ENCODE measurements around the gene NFE2L1.
A peak's percentile ranks its signal among the peaks of the same experiment; 100 is the strongest.
"Not testable (repeated sequence)": the region's sequence is repeated elsewhere in the genome, so short reads cannot be mapped to it uniquely, and the experiment has no call there.

NFE2L1 gene, protein sequence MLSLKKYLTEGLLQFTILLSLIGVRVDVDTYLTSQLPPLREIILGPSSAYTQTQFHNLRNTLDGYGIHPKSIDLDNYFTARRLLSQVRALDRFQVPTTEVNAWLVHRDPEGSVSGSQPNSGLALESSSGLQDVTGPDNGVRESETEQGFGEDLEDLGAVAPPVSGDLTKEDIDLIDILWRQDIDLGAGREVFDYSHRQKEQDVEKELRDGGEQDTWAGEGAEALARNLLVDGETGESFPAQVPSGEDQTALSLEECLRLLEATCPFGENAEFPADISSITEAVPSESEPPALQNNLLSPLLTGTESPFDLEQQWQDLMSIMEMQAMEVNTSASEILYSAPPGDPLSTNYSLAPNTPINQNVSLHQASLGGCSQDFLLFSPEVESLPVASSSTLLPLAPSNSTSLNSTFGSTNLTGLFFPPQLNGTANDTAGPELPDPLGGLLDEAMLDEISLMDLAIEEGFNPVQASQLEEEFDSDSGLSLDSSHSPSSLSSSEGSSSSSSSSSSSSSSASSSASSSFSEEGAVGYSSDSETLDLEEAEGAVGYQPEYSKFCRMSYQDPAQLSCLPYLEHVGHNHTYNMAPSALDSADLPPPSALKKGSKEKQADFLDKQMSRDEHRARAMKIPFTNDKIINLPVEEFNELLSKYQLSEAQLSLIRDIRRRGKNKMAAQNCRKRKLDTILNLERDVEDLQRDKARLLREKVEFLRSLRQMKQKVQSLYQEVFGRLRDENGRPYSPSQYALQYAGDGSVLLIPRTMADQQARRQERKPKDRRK

DNA sequence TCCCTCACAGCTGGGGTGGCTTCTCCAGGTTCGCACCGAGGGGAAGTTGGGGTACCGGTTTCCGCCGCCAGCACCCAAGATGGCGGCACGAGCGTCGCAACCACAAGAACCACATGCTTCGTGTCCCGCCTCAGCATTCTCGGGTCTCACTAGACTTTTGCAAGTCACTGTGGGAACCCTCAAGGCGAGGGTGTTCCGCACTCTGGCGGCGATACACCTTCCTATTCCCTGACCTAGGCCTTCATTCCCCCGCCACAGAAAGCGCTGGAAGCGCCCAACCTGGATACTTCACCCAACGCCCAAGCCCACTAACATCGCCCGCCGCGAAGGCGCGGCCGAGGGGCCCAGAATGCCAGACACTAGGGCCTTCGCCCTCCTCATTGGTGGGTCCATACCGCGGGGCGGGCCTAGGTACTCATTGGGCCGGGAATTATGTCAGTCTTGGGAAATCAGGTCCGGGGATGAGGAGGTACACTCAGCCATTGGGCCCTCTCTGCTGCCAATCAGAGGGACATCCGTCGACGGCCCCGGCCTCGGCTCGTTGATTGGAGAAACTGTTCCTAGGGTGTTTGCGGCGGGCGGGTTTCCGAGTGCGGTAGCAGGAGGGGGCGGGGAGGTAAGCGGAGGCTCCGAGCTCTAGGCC lies at the start of gene NFE2L1:
Gene NFE2L1, plus strand, starts transcription at position 619 of the 643 bp plus-strand sequence. CDS start 2,760 bp downstream, outside the sequence.
- DNase-seq: peak; percentile 99

DNA sequence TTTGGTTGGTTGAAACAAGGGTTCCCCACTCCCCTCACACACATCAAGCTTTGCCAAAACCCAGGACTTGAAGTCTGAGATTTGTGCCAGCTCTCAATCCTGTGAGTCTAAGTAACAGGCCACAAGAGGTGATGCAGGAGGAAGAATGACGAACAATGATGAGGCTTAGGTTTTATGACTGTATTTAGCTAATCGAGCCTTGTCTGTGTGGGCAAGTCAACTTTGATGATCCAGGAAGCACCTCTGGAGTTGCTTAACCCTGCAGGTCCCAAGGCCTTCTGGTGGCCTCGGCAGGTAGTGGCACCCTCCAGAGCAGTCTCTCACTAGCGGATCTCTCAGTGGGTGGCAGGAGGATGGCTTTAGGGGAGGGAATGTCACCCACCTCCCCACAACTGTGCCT lies 48.6 kb upstream of the NFE2L1 start:
- no peak for DNase-seq

DNA sequence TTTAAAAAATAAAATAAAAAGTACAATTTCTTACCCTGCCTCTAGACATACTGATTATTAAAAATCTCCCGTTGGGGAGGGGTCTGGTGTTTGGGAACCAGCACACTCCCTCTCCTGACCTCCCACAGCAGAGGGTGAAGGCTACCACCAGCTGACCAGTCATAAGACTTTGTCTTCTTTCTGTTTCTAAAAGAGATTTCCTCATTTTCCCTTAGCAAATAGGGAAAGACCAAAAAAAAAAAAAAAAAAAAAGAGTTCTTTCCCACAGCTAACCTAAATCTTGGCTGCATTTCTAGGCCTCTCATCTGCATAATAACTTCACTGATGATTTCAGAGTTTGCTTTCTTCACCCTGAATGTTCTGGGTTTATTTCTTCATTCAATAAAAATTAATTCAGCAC lies 47.0 kb upstream of the NFE2L1 start:
- no peak for DNase-seq

DNA sequence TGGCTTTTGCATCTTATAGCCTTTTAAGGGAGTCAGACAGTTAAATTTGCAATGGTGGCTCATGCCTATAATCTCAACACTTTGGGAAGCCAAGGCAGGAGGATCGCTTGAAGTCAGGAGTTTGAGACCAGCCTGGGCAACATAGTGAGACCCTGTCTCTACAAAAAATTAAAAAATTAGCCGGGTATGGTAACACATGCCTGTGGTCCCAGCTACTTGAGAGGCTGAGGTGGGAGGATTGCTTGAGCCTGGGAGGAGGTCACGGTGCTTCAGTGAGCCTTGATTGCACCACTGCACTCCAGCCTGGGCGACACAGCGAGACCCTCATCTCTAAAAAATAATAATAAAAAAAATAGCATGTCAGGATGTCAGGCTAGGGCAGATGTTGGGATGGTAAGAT lies 46.5 kb upstream of the NFE2L1 start:
- not testable (repeated sequence) for DNase-seq

DNA sequence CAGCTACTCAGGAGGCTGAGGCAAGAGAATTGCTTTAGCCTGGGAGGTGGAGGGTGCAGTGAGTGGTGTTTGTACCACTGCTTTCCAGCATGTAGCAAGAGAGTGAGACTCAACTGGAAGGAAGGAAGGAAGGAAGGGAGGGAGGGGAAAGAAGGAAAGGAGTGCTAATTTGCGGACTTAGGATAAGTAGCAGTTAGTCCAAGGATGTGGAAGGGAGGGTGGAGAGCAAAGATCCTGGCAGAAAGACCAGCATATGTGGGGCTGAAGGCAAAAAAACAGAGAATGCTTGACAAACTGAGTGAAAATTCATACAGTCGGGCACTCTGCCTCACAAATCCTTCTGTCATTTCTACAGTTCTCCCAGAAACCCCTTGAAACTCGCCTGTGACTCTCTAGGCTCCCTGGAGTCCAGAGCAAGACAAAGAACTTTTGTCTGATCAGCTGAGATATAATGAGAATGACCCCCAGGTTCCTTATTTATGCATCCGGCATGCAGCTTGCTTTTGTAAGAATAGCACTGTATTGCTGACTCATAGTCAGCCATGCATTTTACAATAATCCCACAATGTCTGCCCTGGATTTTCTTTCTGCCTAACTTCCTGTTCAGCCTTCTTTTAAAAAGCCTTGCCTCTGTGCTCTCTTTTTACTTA lies 45.8 kb upstream of the NFE2L1 start:
- no peak for DNase-seq

DNA sequence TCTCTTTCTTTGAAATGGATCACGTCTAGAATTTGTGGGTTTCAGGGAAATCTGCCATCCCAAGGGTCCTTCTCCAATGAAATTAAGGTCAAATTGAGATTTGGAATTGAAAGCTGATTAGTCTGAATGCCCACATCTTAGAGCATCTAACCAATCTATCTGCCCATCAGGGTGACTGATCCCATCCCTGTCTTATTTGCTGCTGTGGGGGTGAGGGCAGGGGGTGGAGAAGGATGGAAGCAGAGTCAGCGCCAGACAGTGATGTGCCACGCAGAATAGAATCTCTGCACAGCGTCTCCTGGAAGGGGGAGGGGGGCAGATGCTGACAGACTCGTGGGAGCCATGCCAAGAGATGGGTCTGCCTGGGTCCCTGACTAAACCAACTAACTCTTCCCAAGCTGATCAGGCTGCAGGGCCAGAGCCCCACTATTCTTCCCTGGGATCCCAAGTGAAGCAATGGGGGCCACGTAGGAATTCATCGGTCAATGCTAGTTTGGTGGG lies 45.2 kb upstream of the NFE2L1 start:
- no peak for DNase-seq

DNA sequence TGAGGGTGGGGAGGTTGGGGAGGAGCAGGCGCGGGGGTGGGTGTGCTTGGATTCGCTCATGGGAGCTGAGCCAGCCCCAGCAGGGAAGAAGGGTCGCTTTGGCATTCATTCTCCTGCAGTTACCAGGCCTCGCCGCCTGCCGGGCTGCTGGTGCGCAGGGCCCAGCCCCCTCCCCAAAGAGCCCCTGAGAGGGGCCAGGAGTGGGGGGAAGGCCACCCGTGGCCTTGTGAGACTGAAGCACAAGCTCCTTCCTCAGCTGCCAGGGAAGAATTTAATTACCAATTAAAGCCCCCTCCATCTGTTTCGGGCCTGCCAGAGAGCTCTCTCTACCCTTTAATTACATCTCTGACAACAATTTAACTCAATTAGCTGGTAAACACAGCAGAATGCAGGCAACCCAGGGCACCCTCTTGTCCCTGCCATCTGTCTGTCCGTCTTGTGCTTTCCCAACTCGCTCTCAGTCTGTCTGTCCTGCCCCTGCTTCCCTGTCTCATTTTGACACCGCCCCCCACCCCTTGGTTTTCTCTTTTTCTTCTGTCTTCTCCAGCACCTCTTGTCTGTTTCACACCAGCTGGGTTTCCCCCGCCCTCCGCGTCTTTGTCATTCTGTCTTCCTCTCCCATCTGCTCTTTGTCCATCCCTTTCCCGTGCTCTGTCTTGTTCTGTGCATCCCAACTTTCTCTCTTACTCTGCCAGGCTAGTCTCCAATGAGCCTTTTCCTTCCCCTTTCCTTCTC lies 44.6 kb upstream of the NFE2L1 start:
- no peak for DNase-seq

DNA sequence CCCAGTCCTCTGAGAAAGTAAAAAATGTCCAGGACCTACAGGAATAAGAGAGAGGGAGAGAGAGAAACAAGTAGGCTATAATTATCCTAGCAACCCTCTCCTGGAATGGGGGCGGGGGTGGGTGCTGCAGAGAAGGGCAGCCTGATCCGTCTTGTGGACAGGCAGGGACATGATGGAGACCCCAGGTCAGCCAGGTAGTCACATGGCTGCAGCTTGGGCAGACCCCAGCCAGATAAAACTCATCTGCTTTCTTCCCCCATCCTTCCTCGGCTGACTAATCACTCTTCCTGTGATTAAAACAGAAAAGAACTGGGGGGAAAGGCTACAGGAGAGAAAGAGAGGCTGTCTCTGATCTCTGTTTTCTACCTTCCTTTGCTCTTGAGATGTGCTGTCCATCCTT lies 43.2 kb upstream of the NFE2L1 start:
- DNase-seq: no peak

DNA sequence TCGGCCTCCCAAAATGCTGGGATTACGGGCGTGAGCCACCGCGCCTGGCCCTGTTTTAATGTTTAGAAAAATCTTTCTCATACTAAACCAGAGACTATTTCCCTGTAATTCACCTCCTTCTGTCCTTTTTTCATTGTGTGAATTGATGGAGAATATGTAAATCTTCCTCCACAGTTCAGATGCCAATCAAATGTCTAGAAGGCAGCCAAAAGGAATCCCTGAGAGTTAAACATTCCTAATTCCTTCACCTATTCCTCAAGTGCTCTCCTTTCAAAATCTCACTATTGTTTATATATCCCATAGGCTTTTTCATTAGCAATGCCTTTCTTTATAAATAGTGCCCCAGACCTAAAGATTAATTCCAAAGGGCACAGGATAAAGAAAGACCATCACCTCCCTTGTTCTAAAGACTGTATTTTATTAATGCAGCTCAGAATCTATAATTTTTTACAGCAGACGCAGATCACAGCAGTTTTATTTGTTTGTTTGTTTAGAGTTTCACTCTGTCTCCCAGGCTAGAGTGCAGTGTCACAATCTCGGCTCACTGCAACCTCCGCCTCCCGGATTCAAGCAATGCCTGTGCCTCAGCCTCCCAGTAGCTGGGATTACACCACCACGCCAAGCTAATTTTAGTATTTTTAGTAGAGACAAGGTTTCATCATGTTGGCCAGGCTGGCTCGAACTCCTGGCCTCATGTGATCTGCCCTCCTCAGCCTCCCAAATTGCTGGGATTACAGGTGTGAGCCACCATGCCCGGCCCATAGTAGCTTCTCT lies 41.0 kb upstream of the NFE2L1 start:
- no peak for DNase-seq

DNA sequence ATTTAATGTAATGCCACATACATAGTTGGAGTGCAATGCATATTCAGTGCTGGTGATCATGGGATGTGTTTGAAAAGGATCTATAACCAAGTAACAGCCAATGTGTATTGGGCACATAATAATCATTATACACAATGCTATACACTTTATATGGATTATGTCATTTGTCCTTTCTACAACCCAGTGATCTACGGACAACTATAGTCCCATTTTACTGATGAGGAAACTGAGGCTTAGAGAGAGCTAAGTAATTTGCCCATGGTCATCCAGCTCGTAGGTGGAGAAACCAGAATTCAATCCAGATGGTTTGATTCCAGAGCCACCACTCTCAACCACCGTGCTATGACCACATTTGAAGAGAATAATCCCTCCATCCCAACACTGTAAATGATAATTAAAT lies 38.0 kb upstream of the NFE2L1 start:
- DNase-seq: no peak

DNA sequence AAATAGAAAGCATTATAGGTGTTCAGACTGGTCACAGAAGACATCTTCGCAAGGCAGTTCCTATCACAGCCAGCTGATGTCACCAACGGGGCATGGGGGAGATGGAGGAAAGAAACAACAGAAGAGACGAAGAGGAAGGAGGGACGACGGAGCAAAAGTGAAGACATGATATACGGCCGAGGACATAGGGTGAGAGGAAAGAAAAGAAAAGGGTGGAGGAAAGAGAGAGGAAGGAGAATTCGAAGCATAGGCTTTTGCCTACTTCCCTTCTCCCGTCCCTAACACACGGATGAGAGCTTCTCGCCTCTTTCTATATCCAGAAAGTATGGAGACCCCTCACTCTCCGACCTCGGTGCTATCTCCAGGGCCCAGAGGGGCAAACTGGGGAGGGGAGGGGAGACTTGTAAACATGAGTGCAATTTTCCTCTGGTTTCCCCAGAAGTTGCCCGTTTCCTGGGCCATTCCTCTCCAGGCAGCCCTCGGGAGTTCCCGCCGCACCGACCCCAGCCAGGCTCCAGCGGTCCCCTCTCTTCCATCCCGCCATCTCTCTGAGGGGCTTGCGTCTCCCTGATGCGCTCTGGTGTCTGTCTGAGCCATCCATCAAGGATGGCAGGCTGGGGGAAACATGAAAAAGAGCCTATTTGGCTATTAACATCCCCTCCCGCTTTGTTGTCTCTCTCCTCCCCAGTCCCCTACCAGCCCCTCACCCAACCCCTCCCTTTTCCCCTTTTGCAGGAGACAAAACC lies 36.6 kb upstream of the NFE2L1 start:
- DNase-seq: peak; percentile 62

DNA sequence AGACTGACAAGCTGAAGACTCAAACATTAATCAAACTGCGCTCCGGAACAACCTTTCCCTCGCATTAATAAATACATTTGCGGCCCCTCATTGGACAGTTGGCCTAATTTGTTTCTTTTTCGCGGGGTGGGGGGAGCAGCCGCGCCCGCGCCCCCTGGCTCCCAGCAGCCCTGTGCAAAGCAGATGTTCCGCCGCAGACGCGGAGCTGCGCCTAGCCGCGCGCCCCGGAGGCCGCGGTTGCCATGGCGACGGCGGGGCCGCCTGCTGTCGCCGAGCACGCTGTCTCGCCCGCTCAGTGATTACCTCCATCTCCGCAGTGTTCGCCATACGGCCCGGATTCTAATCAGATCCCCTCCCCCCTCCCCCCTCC lies 36.0 kb upstream of the NFE2L1 start:
- DNase-seq: peak; percentile 78

GRCh38 chr17:48012654-48013053 lies 35.5 kb upstream of the NFE2L1 start:
- no peak for DNase-seq

DNA sequence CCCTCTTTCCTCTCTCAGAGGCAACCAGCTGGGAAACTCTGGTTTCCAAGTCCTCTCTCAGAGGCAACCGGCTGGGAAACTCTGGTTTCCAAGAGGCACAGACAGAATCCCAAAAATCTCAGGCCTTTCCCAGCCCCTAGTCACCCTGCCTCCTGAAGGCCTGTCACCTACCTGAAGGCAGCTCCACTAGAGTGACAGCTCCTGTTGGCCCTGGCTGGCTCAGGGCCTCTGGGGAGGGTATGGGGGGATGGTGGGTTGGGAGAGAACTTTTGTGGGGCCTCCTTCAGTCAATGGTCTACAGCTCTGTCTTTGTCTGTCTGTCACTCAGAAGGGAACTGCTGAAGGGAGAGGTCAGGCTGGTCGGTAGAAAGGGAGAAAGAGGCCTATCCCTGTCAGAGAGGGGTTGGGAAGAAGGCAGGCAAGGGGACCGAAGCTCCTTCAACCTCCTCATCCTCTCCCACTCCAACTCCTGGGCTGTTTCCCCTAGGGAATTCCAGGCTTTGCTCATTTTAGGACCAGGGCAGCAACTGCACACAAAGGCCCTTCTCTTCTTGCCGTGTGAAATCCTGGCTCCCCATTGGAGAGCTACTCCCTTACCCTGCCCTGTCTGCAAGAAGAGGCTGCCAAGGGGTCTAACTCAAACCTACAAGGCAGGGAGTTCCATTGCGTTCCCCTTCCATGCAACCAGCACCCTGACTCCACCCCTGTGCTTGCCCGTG lies 34.1 kb upstream of the NFE2L1 start:
- DNase-seq: no peak

DNA sequence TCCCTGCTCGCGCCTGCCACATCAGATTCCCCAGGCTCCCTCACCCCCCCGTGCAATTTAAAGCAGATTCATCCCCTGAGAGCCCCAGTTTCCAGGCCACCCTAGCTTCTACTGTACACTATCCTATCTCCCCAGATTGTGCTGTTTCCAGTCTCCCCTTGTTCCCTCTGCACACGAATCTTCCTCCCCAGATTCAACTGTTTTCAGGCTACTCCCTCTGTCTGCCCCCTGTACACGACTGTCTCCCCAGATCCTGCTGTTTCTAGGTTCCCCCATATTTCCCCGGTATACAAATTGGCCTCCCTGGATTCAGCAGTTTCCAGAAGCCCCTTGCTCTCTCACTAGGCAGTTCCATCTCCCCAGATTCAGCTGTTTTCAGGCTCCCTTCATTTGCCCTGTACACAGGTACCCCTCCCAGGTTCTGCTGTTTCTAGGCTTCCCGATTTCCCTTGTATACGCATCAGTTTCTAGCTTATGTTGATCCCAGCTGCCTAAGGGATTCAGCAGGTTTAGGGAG lies 33.5 kb upstream of the NFE2L1 start:
- DNase-seq: no peak

- no peak for DNase-seq
These were observed 32.0 kb upstream of the NFE2L1 start for GRCh38 chr17:48016112-48016511.

GRCh38 chr17:48017817-48018158 lies 30.4 kb upstream of the NFE2L1 start:
- DNase-seq: not testable (repeated sequence)

GRCh38 chr17:48021934-48022333 lies 26.2 kb upstream of the NFE2L1 start:
- no peak for DNase-seq

GRCh38 chr17:48022901-48023300 lies 25.3 kb upstream of the NFE2L1 start:
- no peak for DNase-seq

Data from stimulated activated CD4-positive, alpha-beta T cell treated with anti-CD3 and anti-CD28 coated beads, Interleukin-15, amount 100 ng/mL, for 24 hours (primary cell).